HUES48 (cell line): ENCODE measurements around the gene STK32C.

Source experiments
- H3K27ac ChIP-seq: one replicate; pipeline ENCODE4 v1.7.0; 2013; ENCODE audit warnings: low read depth, low read length, inconsistent platforms
- H3K27me3 ChIP-seq: 2 replicates; pipeline ENCODE4 v1.6.1; 2013; ENCODE audit warnings: mild to moderate bottlenecking, low read length; ENCODE audit not compliant: control insufficient read depth, insufficient read depth
- H3K36me3 ChIP-seq: 2 replicates; pipeline ENCODE4 v1.6.1; 2013; ENCODE audit warnings: low read length; ENCODE audit not compliant: control insufficient read depth, insufficient read depth
- H3K4me1 ChIP-seq: 2 replicates; pipeline ENCODE4 v1.6.1; 2013; ENCODE audit warnings: mild to moderate bottlenecking, low read length; ENCODE audit not compliant: control insufficient read depth, insufficient read depth
- H3K4me3 ChIP-seq: 2 replicates; pipeline ENCODE4 v1.5.1; 2013; ENCODE audit warnings: mild to moderate bottlenecking, low read depth, low read length
- H3K9ac ChIP-seq: 2 replicates; pipeline ENCODE4 v1.6.1; 2013; ENCODE audit warnings: mild to moderate bottlenecking, low read depth, low read length, moderate library complexity
- H3K9me3 ChIP-seq: 2 replicates; pipeline ENCODE4 v1.6.1; 2013; ENCODE audit warnings: low read length; ENCODE audit not compliant: control insufficient read depth, insufficient read depth

The STK32C gene

DNA sequence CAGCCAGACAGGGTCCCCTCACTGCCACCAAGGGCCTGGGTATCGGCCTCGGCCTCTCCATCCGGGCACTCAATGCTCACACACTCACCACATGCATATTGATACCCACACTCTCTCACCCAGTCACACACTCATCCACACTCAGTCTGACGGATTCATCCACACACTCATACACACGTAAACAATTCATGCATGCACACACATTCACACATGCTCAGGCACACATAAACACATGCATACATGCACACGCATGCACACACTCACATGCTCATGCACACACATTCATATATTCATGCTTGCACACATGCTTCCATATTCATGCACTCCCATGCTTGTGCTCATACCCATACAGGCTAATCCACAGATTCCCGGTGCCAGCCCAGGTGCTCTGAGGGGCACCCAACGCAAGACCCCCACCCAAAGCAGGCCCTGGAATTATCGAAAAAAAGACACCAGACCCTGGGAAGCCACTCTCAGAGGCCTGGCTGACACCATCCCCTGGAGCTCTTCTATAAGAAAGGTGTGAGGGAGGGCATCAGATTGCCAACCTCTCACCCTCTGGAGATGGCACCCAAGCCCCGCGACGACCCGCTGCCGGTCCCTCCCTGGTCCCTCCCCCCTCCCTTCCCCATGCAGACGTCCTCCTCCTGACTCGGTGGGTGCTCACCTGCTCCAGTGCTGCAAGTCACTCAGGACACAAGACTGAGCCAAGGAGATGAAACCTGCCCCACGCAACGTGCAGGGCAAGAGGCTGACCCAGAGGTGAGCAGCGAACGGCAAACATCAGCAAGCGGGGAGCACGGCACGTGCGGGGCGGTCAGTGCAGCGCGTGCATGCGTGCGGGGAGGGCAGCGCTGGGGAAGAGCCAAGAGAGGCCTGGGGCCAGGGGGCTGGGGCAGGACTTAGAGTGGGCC, 15.2 kb downstream of the STK32C start:
- no peaks in the 10 kb centered on the region for H3K9me3 ChIP-seq
- no peak overlapping the region for H3K9ac ChIP-seq
- H3K36me3 ChIP-seq: no peaks in the 10 kb centered on the region
- H3K27ac ChIP-seq: no peak overlapping the region
- H3K27me3 ChIP-seq: no peaks in the 10 kb centered on the region
- H3K4me3 ChIP-seq: no peak overlapping the region
- H3K4me1 ChIP-seq: peaks cover 2% of the 10 kb centered on the region; the same call in 1 of the 2 replicates

DNA sequence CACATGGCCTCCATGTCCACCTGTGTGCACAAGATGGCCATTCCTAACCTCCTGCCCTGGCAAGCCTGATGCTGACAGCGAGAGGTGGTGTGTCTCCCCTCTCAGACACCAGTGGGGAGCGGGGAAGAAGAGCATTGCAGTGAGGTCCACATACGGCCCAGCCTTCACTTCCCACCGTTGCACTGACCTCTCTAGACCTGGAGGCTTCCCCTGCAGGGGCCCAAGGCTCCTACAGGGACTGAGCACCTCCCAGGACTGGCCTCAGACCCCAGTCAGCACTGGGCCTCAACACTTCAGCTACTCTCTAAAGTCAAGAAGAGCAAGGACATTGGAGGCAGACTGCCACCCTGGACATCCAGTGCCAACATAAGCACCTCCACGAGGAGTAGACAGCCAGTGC, 15.9 kb downstream of the STK32C start:
- H3K27me3 ChIP-seq: no peaks in the 10 kb centered on the region
- no peak overlapping the region for H3K27ac ChIP-seq
- H3K4me1 ChIP-seq: peaks cover 2% of the 10 kb centered on the region; the same call in 1 of the 2 replicates
- no peaks in the 10 kb centered on the region for H3K9me3 ChIP-seq
- no peak overlapping the region for H3K9ac ChIP-seq
- no peaks in the 10 kb centered on the region for H3K36me3 ChIP-seq
- no peak overlapping the region for H3K4me3 ChIP-seq

DNA sequence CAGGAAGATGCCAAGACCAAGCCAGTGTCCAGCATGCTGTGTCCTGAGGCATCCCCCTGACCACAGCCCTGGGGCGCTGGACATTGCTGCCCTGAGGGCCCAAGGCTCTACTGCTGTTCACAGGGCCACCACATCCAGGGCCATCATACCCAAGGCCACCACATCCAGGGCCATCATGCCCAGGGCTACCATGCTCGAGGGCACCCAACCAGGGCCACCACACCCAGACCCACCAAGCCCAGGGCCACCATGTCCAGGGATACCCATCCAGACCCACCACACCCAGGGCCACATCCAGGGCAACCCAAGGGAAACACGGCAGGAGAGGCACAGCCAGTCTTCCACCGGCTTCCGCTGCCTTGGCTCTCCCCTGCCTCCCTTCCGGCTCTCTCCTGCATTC, 17.1 kb downstream of the STK32C start:
- Histone ChIP-seq H3K4me1 (peaks cover 2% of the 10 kb centered on the region; the same call in 1 of the 2 replicates), H3K27ac (no peak overlapping the region), H3K9ac (no peak overlapping the region), H3K27me3 (no peaks in the 10 kb centered on the region), H3K4me3 (no peak overlapping the region), H3K9me3 (no peaks in the 10 kb centered on the region), H3K36me3 (no peaks in the 10 kb centered on the region)

DNA sequence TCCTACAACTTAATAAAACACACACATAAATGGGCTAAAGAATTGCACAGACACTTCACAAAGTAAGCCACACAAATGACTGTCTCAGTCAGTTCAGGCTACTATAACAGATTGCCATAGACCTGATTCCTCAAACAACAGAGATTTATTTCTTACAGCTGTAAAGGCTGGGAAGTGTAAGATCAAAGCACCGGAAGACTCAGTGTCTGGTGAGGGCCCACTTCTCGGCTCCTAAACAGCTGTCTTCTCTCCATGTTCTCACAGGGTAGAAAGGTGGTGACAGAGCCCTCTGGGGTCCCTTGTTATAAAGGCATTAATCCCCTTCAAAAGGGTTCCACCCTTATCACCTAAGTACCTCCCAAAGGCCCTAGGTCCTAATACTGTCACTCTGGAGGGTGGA, 18.3 kb downstream of the STK32C start:
- no peak overlapping the region for H3K9ac ChIP-seq
- no peak overlapping the region for H3K27ac ChIP-seq
- H3K4me3 ChIP-seq: no peak overlapping the region
- H3K4me1 ChIP-seq: peaks cover 2% of the 10 kb centered on the region; the same call in 1 of the 2 replicates
- no peaks in the 10 kb centered on the region for H3K27me3 ChIP-seq
- H3K36me3 ChIP-seq: no peaks in the 10 kb centered on the region
- no peaks in the 10 kb centered on the region for H3K9me3 ChIP-seq

DNA sequence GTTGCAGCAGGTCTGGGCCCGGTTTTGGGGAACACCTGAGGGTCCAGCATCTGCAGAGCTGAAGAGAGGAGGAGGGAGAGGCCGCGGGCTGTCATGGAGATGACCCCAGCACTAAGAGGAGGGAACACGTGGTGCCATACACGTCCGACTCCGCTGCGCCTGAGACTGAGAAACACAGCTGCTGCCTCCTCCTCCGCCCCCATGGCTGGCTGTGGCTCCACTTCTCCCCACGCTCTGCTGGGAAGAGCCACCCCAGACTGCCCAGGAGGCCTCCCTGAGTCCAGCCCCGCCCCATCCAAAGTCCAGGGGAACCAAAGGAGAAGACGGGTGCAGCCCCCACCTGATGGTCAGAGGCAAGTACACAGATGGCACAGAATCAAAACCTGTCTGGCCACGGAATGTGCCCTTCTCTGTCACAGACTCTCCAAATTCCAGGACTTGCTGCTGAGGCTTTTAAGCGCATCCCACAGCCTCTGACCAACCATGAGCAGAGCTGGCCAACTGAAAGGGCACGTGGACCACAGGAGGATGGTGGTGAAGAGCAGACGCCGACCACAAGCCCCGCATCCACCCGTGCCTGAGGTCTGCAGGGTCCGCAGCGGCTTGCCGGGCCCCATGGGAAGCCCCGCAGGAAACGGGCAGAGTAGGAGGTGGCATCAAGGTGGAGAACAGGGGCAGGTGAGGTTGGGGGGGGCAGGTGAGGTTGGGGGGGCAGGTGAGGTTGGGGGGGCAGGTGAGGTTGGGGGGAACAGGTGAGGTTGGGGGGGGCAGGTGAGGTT, 24.0 kb downstream of the STK32C start:
- no peak overlapping the region for H3K4me3 ChIP-seq
- H3K36me3 ChIP-seq: no peaks in the 10 kb centered on the region
- no peak overlapping the region for H3K27ac ChIP-seq
- no peak overlapping the region for H3K9ac ChIP-seq
- no peaks in the 10 kb centered on the region; the same call in 1 of the 2 replicates for H3K4me1 ChIP-seq
- no peaks in the 10 kb centered on the region for H3K27me3 ChIP-seq
- no peaks in the 10 kb centered on the region for H3K9me3 ChIP-seq

DNA sequence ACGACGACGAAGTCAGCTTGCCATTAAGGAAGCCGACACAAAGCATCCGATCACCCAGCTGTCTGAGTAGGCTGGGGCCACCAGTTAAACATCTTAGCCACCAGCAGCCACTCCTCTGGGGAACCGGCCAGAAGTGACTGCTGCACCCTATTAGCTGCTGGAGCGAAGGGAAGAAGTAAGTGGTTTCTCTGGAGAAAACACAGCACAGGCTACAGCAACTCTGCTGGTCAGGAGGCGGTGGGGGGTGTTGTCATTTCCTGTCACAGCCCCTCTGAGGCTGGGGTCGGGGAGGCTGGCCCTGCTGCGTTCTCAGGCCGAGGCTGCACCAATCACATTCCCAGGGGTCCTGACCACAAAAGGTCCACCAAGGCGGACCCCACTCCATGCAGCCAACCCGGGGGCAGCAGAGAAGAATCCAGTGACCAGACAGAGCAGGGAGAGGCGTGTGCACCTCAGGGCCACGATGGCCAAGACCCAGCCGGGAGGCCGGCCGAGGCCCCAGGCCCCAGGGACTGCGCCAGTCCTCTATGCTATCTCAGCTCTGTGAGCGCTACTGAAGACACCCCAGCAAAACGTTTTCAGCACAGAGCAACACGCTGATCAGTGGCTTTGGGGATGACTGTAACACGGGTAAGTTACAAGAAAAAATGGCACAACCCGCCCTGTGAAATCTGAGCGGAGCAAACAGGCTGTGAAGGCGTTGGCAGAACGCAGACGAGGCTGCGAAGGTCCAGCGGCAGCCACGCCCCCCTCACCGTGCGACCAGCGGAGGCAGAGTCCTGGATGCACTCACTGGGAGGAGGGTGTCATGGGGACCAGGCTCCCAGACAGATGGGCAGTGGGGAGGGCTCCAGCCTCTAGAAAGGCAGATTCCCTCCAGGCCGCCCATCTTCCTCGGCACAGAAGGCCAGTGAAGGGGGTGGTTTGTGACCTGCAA, 24.8 kb downstream of the STK32C start:
- H3K36me3 ChIP-seq: no peaks in the 10 kb centered on the region
- no peaks in the 10 kb centered on the region for H3K27me3 ChIP-seq
- no peak overlapping the region for H3K9ac ChIP-seq
- H3K9me3 ChIP-seq: no peaks in the 10 kb centered on the region
- no peak overlapping the region for H3K27ac ChIP-seq
- no peak overlapping the region for H3K4me3 ChIP-seq
- H3K4me1 ChIP-seq: no peaks in the 10 kb centered on the region; the same call in 1 of the 2 replicates

DNA sequence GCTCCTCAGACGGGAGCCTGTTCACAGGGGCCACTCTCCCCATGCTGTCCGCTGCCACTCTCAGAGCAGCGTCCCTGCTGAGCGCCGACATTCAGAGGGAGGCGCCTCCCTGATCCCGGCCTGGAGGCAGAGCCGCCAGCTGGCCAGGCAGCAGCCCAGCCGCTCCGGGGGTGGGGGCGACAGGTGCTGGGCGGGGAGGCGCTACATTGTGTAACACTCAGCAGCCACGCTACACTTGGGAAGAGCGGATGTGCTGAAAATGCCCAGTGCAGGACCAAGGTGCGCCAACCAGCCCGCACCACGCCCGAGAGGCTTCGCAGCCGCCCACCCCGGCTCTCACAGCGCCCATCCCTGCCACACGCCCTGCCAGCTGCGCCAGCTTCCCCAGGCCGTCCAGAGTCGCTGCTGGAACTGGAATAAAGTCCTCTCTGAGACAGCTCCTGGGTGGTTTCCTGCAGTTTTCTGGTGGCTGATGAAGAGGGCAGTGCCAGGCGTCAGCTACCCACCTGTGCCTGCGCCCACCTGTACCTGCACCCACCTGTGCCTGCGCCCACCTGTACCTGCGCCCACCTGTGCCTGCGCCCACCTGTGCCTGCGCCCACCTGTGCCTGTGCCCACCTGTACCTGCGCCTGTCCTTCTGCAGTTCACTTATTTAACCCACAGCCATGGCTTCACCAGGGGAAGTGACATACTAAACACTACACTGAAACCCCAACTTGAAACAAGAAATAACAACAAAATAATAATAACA, 25.7 kb downstream of the STK32C start:
- Histone ChIP-seq H3K4me3 (no peak overlapping the region), H3K4me1 (no peaks in the 10 kb centered on the region; the same call in 1 of the 2 replicates), H3K27me3 (no peaks in the 10 kb centered on the region), H3K9ac (no peak overlapping the region), H3K9me3 (no peaks in the 10 kb centered on the region), H3K36me3 (no peaks in the 10 kb centered on the region), H3K27ac (no peak overlapping the region)

DNA sequence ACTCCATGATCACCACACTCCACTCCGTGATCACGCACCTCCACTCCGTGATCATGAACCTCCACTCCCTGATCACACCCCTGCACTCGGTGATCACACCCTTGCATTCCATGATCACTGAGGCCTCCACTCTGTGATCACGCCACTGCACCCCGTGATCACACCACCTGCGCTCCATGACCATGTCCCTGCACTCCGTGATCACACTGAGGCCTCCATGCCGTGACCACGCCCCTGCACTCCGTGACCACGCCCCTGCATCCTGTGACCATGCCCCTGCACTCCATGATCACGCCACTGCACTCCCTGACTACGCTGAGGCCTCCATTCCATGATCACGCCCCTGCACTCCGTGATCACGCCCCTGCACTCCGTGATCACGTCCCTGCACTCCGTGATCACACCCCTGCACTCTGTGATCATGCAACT, 27.1 kb downstream of the STK32C start:
- Histone ChIP-seq H3K4me1 (no peaks in the 10 kb centered on the region; the same call in 1 of the 2 replicates), H3K4me3 (no peak overlapping the region), H3K9me3 (no peaks in the 10 kb centered on the region)

DNA sequence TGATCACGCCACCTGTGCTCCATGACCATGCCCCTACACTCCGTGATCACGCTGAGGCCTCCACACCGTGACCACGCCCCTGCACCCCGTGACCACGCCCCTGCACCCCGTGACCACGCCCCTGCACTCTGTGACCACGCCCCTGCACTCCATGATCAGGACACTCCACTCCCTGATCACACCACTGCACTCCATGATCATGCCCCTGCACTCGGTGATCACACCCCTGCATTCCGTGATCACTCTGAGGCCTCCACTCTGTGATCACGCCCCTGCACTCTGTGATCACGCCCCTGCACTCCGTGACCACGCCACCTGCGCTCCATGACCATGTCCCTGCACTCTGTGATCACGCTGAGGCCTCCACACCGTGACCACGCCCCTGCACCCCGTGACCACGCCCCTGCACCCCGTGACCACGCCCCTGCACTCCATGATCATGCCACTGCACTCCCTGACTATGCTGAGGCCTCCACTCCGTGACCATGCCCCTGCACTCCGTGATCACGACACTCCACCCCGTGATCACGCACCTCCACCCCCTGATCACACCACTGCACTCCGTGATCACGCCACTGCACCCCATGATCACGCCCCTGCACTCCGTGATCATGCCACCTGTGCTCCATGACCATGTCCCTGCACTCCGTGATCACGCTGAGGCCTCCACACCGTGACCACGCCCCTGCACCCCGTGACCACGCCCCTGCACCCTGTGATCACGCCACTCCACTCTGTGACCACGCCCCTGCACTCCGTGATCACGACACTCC, 27.7 kb downstream of the STK32C start:
- Histone ChIP-seq H3K4me1 (no peaks in the 10 kb centered on the region; the same call in 1 of the 2 replicates), H3K27me3 (no peaks in the 10 kb centered on the region), H3K27ac (no peak overlapping the region), H3K9me3 (no peaks in the 10 kb centered on the region), H3K9ac (no peak overlapping the region), H3K36me3 (no peaks in the 10 kb centered on the region), H3K4me3 (no peak overlapping the region)

More for the DNA sequence above, 27.1 kb downstream of the STK32C start:
- Histone ChIP-seq H3K27me3 (no peaks in the 10 kb centered on the region), H3K9ac (no peak overlapping the region), H3K36me3 (no peaks in the 10 kb centered on the region), H3K27ac (no peak overlapping the region)
